ENCODE results near the gene KCNV2.
"Not testable (repeated sequence)": the region's sequence is repeated elsewhere in the genome, so short reads cannot be mapped to it uniquely, and the experiment has no call there.

Gene KCNV2

DNA sequence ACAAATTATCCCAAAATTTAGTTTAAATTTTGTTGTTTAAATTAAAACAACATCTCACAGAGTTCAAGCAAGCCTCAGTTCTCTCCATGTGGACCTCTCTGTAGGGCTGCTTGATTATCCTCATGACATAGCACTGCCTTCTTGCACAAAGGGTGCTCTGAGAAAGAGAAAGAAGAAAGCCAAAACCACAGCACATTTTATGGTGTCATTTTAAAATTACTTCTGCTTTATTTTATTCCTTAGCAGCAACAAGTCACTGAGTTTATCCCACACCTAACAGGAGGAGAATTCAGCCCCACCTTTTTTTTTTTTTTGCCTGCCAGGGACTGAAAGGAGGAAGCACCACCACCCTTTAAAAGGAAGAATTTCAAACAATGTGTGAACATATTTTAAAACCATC lies 12.8 kb upstream of the KCNV2 start:
- no peaks in the 10 kb centered on the region for H3K27me3 ChIP-seq

DNA sequence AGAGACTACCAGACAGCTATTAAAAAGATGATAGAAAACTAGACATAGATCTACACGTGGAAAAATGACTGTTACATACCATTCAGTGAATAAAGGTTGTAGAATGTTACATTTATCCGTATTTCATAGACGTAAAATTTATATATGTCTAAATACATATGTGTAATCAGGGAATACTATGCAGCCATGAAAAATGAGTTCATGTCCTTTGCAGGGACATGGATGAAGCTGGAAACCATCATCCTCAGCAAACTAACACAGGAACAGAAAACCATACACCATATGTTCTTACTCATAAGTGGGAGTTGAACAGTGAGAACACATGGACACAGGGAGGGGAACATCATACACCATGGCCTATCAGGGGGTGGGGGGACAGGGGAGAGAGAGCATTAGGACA lies 10.1 kb upstream of the KCNV2 start:
- H3K27ac ChIP-seq; H3K4me3 ChIP-seq (ENCODE audit: low read depth in 1 of 2, low read length in 1 of 2); H3K36me3 ChIP-seq; H3K27me3 ChIP-seq; H3K4me1 ChIP-seq (ENCODE audit: control insufficient read depth in 1 of 2, insufficient read depth in 1 of 2, low read depth in 1 of 2, low read length in 1 of 2); H3K9me3 ChIP-seq: not testable (repeated sequence)

More for the DNA sequence above, 12.8 kb upstream of the KCNV2 start:
- Histone ChIP-seq H3K27ac (no peak overlapping the region), H3K4me3 (ENCODE audit: low read depth in 1 of 2, low read length in 1 of 2) (no peak overlapping the region), H3K4me1 (ENCODE audit: control insufficient read depth in 1 of 2, insufficient read depth in 1 of 2, low read depth in 1 of 2, low read length in 1 of 2) (no peaks in the 10 kb centered on the region), H3K36me3 (no peaks in the 10 kb centered on the region), H3K9me3 (no peaks in the 10 kb centered on the region)
- TF ChIP-seq, protein P1, sequence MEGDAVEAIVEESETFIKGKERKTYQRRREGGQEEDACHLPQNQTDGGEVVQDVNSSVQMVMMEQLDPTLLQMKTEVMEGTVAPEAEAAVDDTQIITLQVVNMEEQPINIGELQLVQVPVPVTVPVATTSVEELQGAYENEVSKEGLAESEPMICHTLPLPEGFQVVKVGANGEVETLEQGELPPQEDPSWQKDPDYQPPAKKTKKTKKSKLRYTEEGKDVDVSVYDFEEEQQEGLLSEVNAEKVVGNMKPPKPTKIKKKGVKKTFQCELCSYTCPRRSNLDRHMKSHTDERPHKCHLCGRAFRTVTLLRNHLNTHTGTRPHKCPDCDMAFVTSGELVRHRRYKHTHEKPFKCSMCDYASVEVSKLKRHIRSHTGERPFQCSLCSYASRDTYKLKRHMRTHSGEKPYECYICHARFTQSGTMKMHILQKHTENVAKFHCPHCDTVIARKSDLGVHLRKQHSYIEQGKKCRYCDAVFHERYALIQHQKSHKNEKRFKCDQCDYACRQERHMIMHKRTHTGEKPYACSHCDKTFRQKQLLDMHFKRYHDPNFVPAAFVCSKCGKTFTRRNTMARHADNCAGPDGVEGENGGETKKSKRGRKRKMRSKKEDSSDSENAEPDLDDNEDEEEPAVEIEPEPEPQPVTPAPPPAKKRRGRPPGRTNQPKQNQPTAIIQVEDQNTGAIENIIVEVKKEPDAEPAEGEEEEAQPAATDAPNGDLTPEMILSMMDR (IDR thresholded peaks at IDR 0.05), result no peak

DNA sequence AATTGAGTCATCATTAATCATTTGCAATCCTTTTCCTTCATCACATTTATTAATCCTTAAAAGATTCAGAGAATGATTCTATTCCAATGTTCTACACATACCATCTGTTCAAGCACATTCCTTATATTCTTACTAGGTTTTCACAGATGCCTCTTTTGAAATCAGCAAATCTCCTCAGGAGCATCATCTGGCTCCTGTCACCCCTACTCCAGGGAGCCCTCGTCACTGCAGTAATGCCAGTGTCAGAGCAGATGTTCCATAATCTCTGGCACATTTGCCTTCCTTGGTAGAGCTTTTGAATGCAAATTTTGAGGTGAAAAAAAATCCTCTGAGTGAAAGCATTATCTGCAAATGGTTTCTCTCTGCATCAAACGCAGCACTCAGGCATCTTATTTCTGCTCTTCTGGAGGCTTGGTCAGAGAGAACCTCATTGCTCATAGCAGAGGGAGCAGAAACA lies 7.6 kb upstream of the KCNV2 start:
- Histone ChIP-seq H3K9me3 (no peaks in the 10 kb centered on the region), H3K4me1 (ENCODE audit: control insufficient read depth in 1 of 2, insufficient read depth in 1 of 2, low read depth in 1 of 2, low read length in 1 of 2) (no peaks in the 10 kb centered on the region), H3K27ac (no peak overlapping the region), H3K27me3 (no peaks in the 10 kb centered on the region), H3K4me3 (ENCODE audit: low read depth in 1 of 2, low read length in 1 of 2) (no peak overlapping the region), H3K36me3 (no peaks in the 10 kb centered on the region)
- TF ChIP-seq, protein P1 (IDR thresholded peaks at IDR 0.05), result no peak

DNA sequence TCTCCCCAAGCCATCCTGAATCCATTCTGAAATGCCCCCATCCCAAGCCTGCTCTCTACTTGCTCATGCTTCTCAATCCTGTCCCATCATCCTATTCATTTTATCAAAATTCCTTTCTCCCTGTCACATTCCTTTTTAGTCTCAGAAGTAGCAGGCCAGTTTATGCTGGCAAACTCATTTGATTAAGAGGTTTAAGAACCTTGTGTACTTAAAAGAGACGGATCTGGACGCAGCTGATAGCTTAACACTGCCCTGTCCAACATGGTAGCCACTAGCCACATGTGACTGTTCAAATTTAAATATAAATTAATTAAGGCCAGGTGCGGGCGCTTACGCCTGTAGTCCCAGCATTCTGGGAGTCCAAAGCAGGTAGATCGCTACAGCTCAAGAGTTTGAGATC lies 5.6 kb upstream of the KCNV2 start:
- H3K36me3 ChIP-seq, result no peaks in the 10 kb centered on the region
- no peaks in the 10 kb centered on the region for H3K9me3 ChIP-seq
- H3K27ac ChIP-seq, result no peak overlapping the region
- no peak overlapping the region for H3K4me3 ChIP-seq (ENCODE audit: low read depth in 1 of 2, low read length in 1 of 2)
- TF ChIP-seq, protein P1 (IDR thresholded peaks at IDR 0.05), result no peak
- H3K4me1 ChIP-seq (ENCODE audit: control insufficient read depth in 1 of 2, insufficient read depth in 1 of 2, low read depth in 1 of 2, low read length in 1 of 2), result no peaks in the 10 kb centered on the region
- H3K27me3 ChIP-seq, result no peaks in the 10 kb centered on the region

DNA sequence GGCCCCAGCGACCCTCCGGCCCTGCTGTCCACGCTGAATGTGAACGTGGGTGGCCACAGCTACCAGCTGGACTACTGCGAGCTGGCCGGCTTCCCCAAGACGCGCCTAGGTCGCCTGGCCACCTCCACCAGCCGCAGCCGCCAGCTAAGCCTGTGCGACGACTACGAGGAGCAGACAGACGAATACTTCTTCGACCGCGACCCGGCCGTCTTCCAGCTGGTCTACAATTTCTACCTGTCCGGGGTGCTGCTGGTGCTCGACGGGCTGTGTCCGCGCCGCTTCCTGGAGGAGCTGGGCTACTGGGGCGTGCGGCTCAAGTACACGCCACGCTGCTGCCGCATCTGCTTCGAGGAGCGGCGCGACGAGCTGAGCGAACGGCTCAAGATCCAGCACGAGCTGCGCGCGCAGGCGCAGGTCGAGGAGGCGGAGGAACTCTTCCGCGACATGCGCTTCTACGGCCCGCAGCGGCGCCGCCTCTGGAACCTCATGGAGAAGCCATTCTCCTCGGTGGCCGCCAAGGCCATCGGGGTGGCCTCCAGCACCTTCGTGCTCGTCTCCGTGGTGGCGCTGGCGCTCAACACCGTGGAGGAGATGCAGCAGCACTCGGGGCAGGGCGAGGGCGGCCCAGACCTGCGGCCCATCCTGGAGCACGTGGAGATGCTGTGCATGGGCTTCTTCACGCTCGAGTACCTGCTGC lies 839 bp downstream of the KCNV2 start:
- no peaks in the 10 kb centered on the region for H3K36me3 ChIP-seq
- TF ChIP-seq, protein P1 (IDR thresholded peaks at IDR 0.05), result no peak
- no peaks in the 10 kb centered on the region for H3K4me1 ChIP-seq (ENCODE audit: control insufficient read depth in 1 of 2, insufficient read depth in 1 of 2, low read depth in 1 of 2, low read length in 1 of 2)
- H3K27me3 ChIP-seq, result no peaks in the 10 kb centered on the region
- H3K9me3 ChIP-seq, result no peaks in the 10 kb centered on the region
- no peak overlapping the region for H3K4me3 ChIP-seq (ENCODE audit: low read depth in 1 of 2, low read length in 1 of 2)
- no peak overlapping the region for H3K27ac ChIP-seq

DNA sequence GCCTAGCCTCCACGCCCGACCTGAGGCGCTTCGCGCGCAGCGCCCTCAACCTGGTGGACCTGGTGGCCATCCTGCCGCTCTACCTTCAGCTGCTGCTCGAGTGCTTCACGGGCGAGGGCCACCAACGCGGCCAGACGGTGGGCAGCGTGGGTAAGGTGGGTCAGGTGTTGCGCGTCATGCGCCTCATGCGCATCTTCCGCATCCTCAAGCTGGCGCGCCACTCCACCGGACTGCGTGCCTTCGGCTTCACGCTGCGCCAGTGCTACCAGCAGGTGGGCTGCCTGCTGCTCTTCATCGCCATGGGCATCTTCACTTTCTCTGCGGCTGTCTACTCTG lies 1.4 kb downstream of the KCNV2 start:
- TF ChIP-seq, protein P1 (IDR thresholded peaks at IDR 0.05), result no peak
- Histone ChIP-seq H3K4me1 (ENCODE audit: control insufficient read depth in 1 of 2, insufficient read depth in 1 of 2, low read depth in 1 of 2, low read length in 1 of 2) (no peaks in the 10 kb centered on the region), H3K27me3 (no peaks in the 10 kb centered on the region), H3K4me3 (ENCODE audit: low read depth in 1 of 2, low read length in 1 of 2) (no peak overlapping the region), H3K9me3 (no peaks in the 10 kb centered on the region), H3K27ac (no peak overlapping the region), H3K36me3 (no peaks in the 10 kb centered on the region)
